Neural cell (in vitro differentiated cells): ENCODE results near the gene GP5. TPM values are rescaled to one million over a fixed set of nuclear protein-coding genes. Genes with fewer than 3 reads are reported as not detected.

ENCODE experiments used
- H2AFZ ChIP-seq: fragments of 200-600, 300-800 bp; sonication (generic), shearing (Covaris generic); 2 replicates; pipeline ENCODE4 v1.6.0; 2014; ENCODE audit warnings: low read depth, mild to moderate bottlenecking, antibody characterized with exemption, low read length, moderate library complexity
- H3F3A ChIP-seq: fragments of 200-600 bp; shearing (Covaris generic); 2 replicates; pipeline ENCODE4 v1.6.1; 2016; ENCODE audit warnings: mild to moderate bottlenecking, moderate library complexity, mixed read lengths, antibody characterized with exemption, low read length; ENCODE audit not compliant: insufficient read depth, poor library complexity, severe bottlenecking
- H3K27ac ChIP-seq: fragments of 200-600, 300-800 bp; sonication (generic), shearing (Covaris generic); 2 replicates; pipeline ENCODE4 v1.5.1; 2014; ENCODE audit warnings: mild to moderate bottlenecking, low read length, moderate library complexity
- H3K27me3 ChIP-seq: fragments of 300-800, 200-600 bp; sonication (generic), shearing (Covaris generic); 2 replicates; pipeline ENCODE4 v1.6.0; 2014; ENCODE audit warnings: mild to moderate bottlenecking, low read depth, low read length, moderate library complexity; ENCODE audit not compliant: insufficient read depth
- H3K36me3 ChIP-seq: fragments of 300-800, 200-600 bp; sonication (generic), shearing (Covaris generic); 2 replicates; pipeline ENCODE4 v1.5.1; 2014; ENCODE audit warnings: mild to moderate bottlenecking, antibody characterized with exemption, low read length, moderate library complexity; ENCODE audit not compliant: insufficient read depth
- H3K4me2 ChIP-seq: fragments of 300-800, 200-600 bp; sonication (generic), shearing (Covaris generic); 2 replicates; pipeline ENCODE4 v1.6.0; 2014; ENCODE audit warnings: mild to moderate bottlenecking, low read length
- H3K4me3 ChIP-seq: fragments of 300-800, 200-600 bp; sonication (generic), shearing (Covaris generic); 2 replicates; pipeline ENCODE4 v1.5.1; 2014; ENCODE audit warnings: mild to moderate bottlenecking, low read length, moderate library complexity
- H3K79me2 ChIP-seq: fragments of 200-600 bp; shearing (Covaris generic); replicated peaks from 2 replicates; pipeline ENCODE4 v1.6.0; 2014; ENCODE audit warnings: mild to moderate bottlenecking, low read length, moderate library complexity; ENCODE audit not compliant: insufficient read depth
- H3K9ac ChIP-seq: fragments of 300-800, 200-600 bp; sonication (generic), shearing (Covaris generic); 2 replicates; pipeline ENCODE4 v1.6.1; 2016; ENCODE audit warnings: mild to moderate bottlenecking, low read length, mixed read lengths
- H3K9me2 ChIP-seq: fragments of 200-600 bp; shearing (Covaris generic); 2 replicates; pipeline ENCODE4 v1.6.1; 2016; ENCODE audit warnings: mild to moderate bottlenecking, low read length, mixed read lengths; ENCODE audit not compliant: insufficient read depth
- H3K9me3 ChIP-seq: fragments of 200-600, 300-800 bp; sonication (generic), shearing (Covaris generic); 2 replicates; pipeline ENCODE4 v1.6.1; 2016; ENCODE audit warnings: mild to moderate bottlenecking, mixed run types, low read length, moderate library complexity, mixed read lengths
- H4K20me1 ChIP-seq: fragments of 200-600 bp; shearing (Covaris generic); 2 replicates; pipeline ENCODE4 v1.6.1; 2016; ENCODE audit warnings: mild to moderate bottlenecking, mixed run types; ENCODE audit not compliant: insufficient read depth
- EP300 ChIP-seq: fragments of 450-650 bp; conservative IDR thresholded peaks from 2 replicates; pipeline ENCODE4 v1.6.1; 2014; ENCODE audit warnings: antibody characterized with exemption, mild to moderate bottlenecking, moderate library complexity; ENCODE audit not compliant: poor library complexity, severe bottlenecking
- EZH2 ChIP-seq: fragments of 200-600, 300-800 bp; shearing (Covaris generic), sonication (generic); IDR thresholded peaks from 2 replicates; pipeline ENCODE4 v1.6.1; 2014; ENCODE audit warnings: antibody characterized with exemption, low read length, borderline replicate concordance, mild to moderate bottlenecking; ENCODE audit not compliant: insufficient read depth, poor library complexity, severe bottlenecking
- MXI1 ChIP-seq: fragments of 450-650 bp; conservative IDR thresholded peaks from 2 replicates; pipeline ENCODE4 v1.6.1; 2014; ENCODE audit warnings: antibody characterized with exemption, mild to moderate bottlenecking; ENCODE audit not compliant: poor library complexity, severe bottlenecking
- POLR2AphosphoS5 ChIP-seq: IDR thresholded peaks from 2 replicates; pipeline ENCODE4 v1.6.1; 2012
- RAD21 ChIP-seq: fragments of 450-650 bp; conservative IDR thresholded peaks from 2 replicates; pipeline ENCODE4 v1.6.1; 2014; ENCODE audit warnings: antibody characterized with exemption, mild to moderate bottlenecking, moderate library complexity
- SMC3 ChIP-seq: fragments of 450-650 bp; conservative IDR thresholded peaks from 2 replicates; pipeline ENCODE4 v1.6.1; 2014; ENCODE audit warnings: antibody characterized with exemption, mild to moderate bottlenecking, moderate library complexity; ENCODE audit not compliant: poor library complexity
- TAF1 ChIP-seq: IDR thresholded peaks from 2 replicates; pipeline ENCODE4 v1.6.1; 2012; ENCODE audit warnings: low read depth
- polyA plus RNA-seq: library from polyadenylated mRNA; depleted of rRNA; stranded (reverse); fragments of >200 nt; gene quantifications from 2 replicates; pipeline ENCODE4 v1.2.3, GENCODE V29; 2014
- TF ChIP-seq, protein P1 (sequence below): fragments of 450-650 bp; IDR thresholded peaks from 2 replicates; pipeline ENCODE4 v1.5.1; 2014; ENCODE audit warnings: antibody characterized with exemption, mild to moderate bottlenecking, moderate library complexity; ENCODE audit not compliant: poor library complexity, severe bottlenecking
- TF ChIP-seq, protein P2 (sequence below): IDR thresholded peaks from 2 replicates; pipeline ENCODE4 v1.6.1; 2012; ENCODE audit warnings: borderline replicate concordance

The GP5 gene
- polyA plus RNA-seq, 1 donor from 2014 or later, result 0.14 TPM

DNA sequence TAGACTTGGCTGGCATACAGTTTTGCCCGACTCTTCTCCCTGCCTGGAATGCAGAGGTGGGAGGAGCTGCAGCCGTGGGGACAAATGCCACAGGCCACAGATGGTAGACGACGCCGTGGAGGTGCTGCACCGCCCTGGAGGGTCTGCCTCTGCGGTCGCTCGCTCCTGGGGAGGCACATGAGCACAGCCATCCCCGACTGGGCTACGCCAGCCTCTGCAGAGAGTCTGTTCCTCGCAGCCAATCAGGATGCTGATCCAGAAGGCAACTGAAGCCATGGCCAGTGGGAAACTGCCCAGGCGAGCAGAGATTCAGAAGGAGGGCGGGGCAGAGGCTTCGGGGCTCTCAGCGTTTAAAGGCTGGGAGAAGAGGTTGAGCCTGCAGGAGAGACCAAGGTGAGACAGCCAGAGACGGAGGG, 17.6 kb downstream of the GP5 start:
- Histone ChIP-seq H3K79me2 (no peaks in the 10 kb centered on the region), H2AFZ (no peak overlapping the region), H4K20me1 (no peaks in the 10 kb centered on the region), H3F3A (no peaks in the 10 kb centered on the region), H3K36me3 (no peaks in the 10 kb centered on the region), H3K4me2 (no peak overlapping the region), H3K27me3 (no peaks in the 10 kb centered on the region), H3K9me2 (no peaks in the 10 kb centered on the region), H3K4me3 (no peak overlapping the region), H3K9me3 (peaks cover 3% of the 10 kb centered on the region), H3K9ac (no peak overlapping the region), H3K27ac (no peak overlapping the region)
- TF ChIP-seq POLR2AphosphoS5 (no peak), RAD21 (no peak), EP300 (no peak), MXI1 (no peak), TAF1 (no peak)

DNA sequence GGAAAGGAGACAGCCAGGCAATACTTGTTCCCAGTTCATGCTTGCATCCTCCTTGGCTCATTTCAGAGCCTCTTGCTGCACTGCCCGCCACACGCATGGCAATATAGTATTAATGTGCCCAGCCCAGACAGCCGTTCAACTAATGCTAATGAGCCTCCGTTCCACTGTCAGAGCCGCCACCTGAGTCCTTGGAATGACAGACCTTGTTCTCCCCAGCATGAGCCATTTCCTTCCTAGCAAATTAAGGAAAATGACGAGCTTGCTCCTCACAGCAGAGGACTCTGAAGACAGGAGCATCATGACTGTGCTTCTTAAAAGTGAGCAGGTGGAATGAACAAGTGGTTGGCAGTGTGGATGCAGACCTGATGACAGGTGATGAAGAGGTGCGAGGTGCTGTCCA, 18.7 kb downstream of the GP5 start:
- TF ChIP-seq RAD21 (no peak), MXI1 (no peak), EP300 (peak; percentile 21)
- Histone ChIP-seq H3K27me3 (no peaks in the 10 kb centered on the region), H3F3A (no peaks in the 10 kb centered on the region), H3K36me3 (no peaks in the 10 kb centered on the region), H2AFZ (no peak overlapping the region), H3K4me2 (no peak overlapping the region), H3K4me3 (peak overlapping the region; percentile 17), H4K20me1 (no peaks in the 10 kb centered on the region), H3K27ac (no peak overlapping the region), H3K9me3 (no peaks in the 10 kb centered on the region), H3K9ac (no peak overlapping the region), H3K9me2 (no peaks in the 10 kb centered on the region), H3K79me2 (no peaks in the 10 kb centered on the region)

DNA sequence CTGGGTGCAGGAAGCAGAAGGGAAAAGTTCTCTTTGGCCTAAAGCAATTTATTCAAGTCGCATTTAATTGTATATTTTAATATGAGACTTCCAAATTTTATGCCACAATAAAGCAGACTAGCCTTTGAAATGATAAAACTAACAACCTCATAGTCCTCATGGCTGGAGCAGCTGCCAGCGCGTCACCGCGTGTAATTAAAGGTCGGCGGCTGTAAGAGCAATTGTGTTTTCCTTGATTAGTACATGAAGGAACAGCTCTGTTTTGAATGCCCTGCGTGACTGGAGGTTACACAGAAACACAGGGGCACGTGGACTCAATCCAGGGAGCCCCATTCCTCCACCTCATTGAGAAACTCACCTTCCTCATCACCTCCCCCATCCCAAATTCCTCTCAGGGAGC, 19.4 kb downstream of the GP5 start:
- H3K4me2 ChIP-seq, result no peak overlapping the region
- H3K4me3 ChIP-seq, result no peak overlapping the region
- H3K9ac ChIP-seq, result no peak overlapping the region
- no peaks in the 10 kb centered on the region for H4K20me1 ChIP-seq
- H3K27ac ChIP-seq, result no peak overlapping the region
- H2AFZ ChIP-seq, result no peak overlapping the region
- no peak for TF ChIP-seq SMC3
- no peak for TF ChIP-seq EP300
- no peak for TF ChIP-seq RAD21
- no peak for TF ChIP-seq EZH2
- TF ChIP-seq, protein P1, sequence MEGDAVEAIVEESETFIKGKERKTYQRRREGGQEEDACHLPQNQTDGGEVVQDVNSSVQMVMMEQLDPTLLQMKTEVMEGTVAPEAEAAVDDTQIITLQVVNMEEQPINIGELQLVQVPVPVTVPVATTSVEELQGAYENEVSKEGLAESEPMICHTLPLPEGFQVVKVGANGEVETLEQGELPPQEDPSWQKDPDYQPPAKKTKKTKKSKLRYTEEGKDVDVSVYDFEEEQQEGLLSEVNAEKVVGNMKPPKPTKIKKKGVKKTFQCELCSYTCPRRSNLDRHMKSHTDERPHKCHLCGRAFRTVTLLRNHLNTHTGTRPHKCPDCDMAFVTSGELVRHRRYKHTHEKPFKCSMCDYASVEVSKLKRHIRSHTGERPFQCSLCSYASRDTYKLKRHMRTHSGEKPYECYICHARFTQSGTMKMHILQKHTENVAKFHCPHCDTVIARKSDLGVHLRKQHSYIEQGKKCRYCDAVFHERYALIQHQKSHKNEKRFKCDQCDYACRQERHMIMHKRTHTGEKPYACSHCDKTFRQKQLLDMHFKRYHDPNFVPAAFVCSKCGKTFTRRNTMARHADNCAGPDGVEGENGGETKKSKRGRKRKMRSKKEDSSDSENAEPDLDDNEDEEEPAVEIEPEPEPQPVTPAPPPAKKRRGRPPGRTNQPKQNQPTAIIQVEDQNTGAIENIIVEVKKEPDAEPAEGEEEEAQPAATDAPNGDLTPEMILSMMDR, result no peak
- TF ChIP-seq, protein P2, sequence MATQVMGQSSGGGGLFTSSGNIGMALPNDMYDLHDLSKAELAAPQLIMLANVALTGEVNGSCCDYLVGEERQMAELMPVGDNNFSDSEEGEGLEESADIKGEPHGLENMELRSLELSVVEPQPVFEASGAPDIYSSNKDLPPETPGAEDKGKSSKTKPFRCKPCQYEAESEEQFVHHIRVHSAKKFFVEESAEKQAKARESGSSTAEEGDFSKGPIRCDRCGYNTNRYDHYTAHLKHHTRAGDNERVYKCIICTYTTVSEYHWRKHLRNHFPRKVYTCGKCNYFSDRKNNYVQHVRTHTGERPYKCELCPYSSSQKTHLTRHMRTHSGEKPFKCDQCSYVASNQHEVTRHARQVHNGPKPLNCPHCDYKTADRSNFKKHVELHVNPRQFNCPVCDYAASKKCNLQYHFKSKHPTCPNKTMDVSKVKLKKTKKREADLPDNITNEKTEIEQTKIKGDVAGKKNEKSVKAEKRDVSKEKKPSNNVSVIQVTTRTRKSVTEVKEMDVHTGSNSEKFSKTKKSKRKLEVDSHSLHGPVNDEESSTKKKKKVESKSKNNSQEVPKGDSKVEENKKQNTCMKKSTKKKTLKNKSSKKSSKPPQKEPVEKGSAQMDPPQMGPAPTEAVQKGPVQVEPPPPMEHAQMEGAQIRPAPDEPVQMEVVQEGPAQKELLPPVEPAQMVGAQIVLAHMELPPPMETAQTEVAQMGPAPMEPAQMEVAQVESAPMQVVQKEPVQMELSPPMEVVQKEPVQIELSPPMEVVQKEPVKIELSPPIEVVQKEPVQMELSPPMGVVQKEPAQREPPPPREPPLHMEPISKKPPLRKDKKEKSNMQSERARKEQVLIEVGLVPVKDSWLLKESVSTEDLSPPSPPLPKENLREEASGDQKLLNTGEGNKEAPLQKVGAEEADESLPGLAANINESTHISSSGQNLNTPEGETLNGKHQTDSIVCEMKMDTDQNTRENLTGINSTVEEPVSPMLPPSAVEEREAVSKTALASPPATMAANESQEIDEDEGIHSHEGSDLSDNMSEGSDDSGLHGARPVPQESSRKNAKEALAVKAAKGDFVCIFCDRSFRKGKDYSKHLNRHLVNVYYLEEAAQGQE, result no peak
- no peak for TF ChIP-seq TAF1
- TF ChIP-seq MXI1, result no peak
- no peak for TF ChIP-seq POLR2AphosphoS5
- H3K79me2 ChIP-seq, result no peaks in the 10 kb centered on the region
- H3K27me3 ChIP-seq, result no peaks in the 10 kb centered on the region
- H3K9me2 ChIP-seq, result no peaks in the 10 kb centered on the region
- no peaks in the 10 kb centered on the region for H3K36me3 ChIP-seq
- no peaks in the 10 kb centered on the region for H3F3A ChIP-seq
- no peaks in the 10 kb centered on the region for H3K9me3 ChIP-seq
